Stimulated activated CD8-positive, alpha-beta memory T cell treated with anti-CD3 and anti-CD28 coated beads, Interleukin-12 subunit alpha, Interleukin-12 subunit beta, amount 100 ng/mL, for 24 hours (primary cell): ENCODE data around the gene BMS1.
"Not testable (repeated sequence)": the region's sequence is repeated elsewhere in the genome, so short reads cannot be mapped to it uniquely, and the experiment has no call there.

Experiments used
- DNase-seq: peaks from one replicate; pipeline ENCODE4 v3.0.0-alpha.2; 2020; ENCODE audit errors: extremely low read depth

The BMS1 gene

GRCh38 chr10:42795701-42796100 lies 13.1 kb downstream of the BMS1 start:
- no peak for DNase-seq

- DNase-seq, result no peak
Observed at GRCh38 chr10:42801135-42801534, 18.5 kb downstream of the BMS1 start.

GRCh38 chr10:42802876-42803275 lies 20.3 kb downstream of the BMS1 start:
- no peak for DNase-seq

DNA sequence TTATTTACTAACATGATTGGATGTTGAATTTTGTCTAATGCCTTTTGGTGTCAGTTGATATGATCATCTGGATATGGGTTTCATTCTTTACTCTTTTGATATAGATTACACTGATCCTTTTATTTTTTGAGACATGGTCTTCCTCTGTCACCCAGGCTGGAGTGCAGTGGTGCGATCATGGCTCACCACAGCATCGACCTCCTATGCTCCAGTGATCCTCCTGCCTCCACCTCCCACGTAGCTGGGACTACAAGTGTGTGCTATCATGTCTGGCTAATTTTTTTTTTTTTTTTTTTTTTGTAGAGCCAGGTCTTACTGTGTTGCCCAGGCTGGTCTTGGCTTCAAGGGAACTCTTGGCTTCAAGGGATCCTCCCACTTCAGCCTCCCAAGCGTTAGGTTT lies 27.1 kb downstream of the BMS1 start:
- DNase-seq, result no peak

DNA sequence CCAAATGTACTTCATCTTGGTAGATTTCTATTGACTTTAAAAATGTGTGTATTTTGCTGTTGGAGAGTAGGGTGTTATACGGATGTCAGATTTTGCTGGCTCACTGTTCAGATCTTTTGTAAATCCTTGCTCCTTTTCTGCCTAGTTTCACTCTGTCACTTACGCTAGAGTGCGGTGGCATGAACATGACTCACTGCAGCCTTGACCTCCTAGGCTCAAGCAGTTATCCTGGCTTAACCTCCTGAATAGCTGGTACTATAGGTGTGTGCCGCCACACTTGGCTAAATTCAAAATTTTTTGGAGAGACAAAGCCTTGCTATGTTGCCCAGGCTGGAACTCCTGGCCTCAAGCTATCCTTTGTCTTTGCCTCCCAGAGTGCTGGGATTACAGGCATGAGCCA lies 29.4 kb downstream of the BMS1 start:
- no peak for DNase-seq

- not testable (repeated sequence) for DNase-seq
Observed at GRCh38 chr10:42813989-42814687, 31.5 kb downstream of the BMS1 start.

DNA sequence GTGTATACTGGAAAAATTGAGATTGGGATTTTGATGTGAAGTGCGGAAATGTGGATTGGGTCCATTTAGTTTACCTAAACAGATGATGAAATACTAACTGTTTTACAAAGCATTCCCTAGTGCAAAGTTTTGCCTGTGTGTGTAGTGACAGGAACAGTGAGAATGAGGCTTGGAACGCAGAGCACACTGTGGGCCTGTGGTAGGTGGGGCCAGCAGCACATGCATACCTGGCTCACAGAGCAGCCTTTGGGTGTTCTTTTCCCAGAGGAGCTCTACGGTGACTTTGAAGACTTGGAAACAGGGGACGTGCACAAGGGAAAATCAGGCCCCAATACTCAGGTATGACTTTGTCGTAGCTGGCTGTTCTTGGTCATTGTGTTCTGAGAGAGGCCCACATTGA lies 33.7 kb downstream of the BMS1 start:
- DNase-seq, result not testable (repeated sequence)

DNA sequence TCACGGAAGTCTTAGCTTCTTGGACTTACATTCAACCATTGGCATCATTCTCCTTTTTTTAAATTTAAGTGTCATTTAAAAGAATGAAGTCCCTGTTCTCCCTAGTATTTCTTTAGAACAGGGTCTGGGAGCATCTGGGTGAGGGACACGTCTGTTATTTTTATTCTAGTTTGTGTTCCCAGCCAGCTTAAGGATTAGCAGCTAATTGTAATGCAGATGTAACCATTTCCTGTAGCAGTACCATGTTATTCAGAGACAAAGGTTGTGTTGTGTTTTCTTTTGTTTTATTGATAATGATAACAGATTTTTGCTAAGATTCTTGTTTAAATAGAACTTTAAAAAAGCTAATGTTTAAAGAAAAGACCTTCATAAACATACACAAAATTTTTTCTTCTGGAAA lies 34.3 kb downstream of the BMS1 start:
- no peak for DNase-seq

DNA sequence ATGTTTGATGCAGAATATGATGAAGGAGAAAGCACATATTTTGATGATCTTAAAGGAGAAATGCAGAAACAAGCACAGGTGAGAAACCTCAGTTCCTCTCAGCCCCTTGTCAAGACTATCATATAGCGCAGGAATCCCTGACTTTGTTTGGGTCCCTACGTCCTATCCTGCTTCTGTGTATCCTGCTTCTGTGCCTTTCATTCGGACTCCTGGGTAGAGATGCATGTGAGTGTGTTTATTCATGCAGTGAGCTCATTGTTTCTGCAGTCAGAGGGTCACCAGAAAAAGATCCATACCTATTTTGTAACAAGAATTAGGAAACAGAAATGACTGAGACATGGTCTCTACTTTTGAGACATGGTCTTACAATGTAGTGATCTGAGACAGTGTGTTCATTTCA lies 34.8 kb downstream of the BMS1 start:
- not testable (repeated sequence) for DNase-seq

- not testable (repeated sequence) for DNase-seq
Observed at GRCh38 chr10:42826759-42827158, 44.2 kb downstream of the BMS1 start.

DNA sequence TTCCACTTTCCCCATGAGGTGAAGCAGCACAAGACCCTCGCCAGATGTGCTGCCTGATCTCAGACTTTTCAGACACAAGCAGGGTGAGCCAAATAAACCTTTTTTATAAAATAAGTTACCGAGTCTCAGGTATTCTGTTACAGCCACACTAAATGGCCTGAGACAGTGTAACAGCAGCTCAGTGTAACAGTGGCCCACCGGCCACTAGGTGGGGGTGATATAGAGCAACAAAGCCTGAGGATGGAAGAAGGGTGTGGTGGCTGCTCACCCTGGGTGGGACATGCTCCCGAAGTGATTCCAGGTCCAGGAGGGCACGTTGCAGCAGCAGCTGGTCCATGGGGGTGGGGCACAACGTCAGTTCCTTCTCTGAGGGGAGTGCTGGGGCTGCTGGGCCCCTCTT lies 44.6 kb downstream of the BMS1 start:
- no peak for DNase-seq

DNA sequence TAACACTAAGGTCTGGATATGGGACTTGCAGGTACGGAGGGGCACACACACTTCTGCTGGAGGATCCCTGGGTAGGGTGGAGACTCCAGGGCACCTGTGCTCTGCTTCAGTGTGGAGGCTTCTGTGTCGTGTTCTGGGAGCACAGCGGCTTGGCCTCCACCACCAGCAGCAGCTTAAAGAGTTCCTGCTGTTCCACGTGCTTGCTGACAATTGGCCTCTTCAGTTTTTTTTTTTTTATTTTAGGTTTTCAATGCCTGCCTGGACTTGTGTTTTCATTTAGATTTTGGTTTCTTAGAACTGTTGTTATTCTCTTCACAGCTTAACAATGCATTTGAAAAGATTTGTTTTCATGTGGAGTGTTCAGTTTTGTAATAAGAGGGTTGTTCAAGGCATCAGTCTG lies 45.8 kb downstream of the BMS1 start:
- not testable (repeated sequence) for DNase-seq

- no peak for DNase-seq
Observed at GRCh38 chr10:42830237-42830636, 47.6 kb downstream of the BMS1 start.

DNA sequence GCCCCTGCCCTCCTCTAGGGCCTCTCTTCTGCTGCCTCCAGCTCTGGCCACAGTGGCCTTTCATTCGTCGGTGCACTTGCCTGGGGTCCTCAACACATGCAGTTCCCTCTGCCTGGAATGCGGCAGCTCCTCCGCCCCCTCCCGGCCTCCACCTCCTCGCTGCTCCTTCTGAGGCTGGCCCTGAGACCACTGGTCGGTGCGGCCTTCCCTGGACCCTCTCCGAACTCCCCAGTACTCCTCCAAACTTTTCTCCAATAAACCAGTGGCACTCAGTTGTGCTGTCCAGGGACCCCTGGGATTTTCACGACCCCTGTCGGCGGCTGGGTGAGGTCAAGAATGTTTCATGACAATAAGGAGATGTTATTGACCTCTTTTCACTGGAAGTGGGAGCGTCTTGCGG lies 53.5 kb downstream of the BMS1 start:
- DNase-seq, result no peak

DNA sequence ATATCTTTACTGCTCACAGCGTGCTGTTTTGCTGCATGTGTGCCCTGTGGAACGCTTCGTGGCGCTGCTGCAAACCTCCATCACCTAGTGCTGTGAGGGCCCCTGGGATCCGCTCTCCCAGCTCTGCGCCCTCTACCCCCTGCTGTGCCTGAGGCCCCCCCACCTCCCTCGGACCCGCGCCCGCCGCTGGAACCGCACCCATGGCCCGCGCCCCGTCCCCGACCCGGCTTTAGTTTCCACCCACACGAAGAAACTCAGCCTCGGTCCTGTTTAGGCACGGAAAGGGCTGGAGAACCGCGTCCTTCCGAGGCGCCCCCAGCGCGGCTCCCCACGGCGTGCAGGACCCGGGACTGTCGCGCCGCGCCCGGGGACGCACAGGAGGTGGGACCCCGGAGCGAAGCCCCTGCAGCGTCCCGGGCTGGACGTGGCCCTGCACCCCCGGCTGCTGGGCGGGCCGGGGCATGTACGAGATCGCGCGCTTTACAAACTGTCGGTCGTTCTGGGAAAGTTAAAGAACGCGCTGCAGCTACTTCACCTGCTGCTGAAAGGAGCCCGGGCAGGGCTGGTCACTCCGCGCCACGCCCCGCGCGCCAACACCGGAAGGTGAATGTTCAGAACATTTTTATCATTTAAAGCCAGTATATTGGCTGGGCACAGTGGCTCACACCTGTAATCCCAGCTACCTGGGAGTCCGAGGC lies 54.3 kb downstream of the BMS1 start:
- DNase-seq, result no peak

DNA sequence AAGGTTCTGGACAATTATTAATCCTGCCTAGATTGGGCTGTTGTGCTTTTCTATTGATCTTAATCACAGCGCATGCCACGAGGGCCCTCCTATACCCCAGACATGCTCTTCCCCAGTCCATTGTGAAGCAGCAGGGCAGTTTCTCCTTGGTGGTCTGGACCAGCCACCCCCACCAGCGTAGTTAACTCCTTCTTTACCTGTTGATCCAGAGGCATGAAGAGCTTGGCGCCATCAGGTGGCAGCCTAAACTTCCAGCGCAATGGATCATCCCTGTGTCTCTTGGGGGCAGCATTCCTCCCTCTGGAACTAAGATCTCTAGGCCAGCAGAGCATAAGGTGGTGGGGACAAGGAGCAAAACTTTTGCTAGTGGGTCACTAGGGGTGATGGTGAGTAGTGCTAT lies 62.2 kb downstream of the BMS1 start:
- DNase-seq, result not testable (repeated sequence)

- not testable (repeated sequence) for DNase-seq
Observed at GRCh38 chr10:42847261-42847660, 64.7 kb downstream of the BMS1 start.

DNA sequence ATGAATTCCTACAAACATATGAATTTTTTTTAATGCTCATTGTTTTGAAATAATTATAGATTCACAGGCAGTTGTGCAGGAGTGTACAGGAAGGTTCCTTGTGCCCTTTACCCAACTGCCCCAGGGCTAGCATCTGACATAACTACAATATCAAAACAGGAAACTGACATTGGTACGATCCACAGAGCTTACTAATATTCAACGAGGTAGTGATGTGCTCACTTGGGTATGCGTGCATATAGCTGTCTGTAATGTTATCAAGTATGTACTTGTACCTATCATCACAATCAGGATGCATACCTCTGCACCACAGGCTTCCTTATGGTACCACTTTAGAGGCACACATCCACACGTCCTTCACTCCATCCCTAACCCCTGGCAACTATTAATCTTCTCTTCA lies 68.3 kb downstream of the BMS1 start:
- DNase-seq, result no peak

- no peak for DNase-seq
Observed at GRCh38 chr10:42859256-42859655, 76.7 kb downstream of the BMS1 start.

- DNase-seq, result not testable (repeated sequence)
Observed at GRCh38 chr10:42860016-42860415, 77.4 kb downstream of the BMS1 start.

DNA sequence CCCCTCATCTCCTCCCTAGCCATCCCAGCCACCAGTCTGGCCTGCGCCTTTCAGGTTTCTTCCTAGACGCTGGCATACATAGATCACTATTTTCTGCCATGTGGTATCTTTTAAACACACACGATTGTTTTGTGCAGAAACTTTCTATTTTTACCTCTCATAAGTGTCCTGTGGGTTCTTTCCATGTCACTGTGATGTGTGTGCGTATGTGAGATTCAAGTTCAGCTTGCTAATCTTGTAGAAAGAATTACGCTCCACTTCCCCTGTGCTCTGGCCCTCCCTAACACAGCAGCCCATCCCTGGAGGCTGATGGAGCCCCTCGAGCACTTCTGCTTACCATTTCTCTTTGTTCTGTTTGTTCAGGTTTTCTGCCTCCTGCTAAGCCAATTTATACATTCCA lies 80.2 kb downstream of the BMS1 start:
- DNase-seq, result not testable (repeated sequence)

- DNase-seq, result no peak
Observed at GRCh38 chr10:42864575-42864974, 82.0 kb downstream of the BMS1 start.

GRCh38 chr10:42865716-42866114 lies 83.1 kb downstream of the BMS1 start:
- DNase-seq, result no peak
